CMK (cell line): Measurements from ENCODE around the gene RGN.
"Not testable (repeated sequence)": the region's sequence is repeated elsewhere in the genome, so short reads cannot be mapped to it uniquely, and the experiment has no call there.

Source experiments
- DNase-seq: peaks from one replicate; pipeline ENCODE4 v3.0.0-alpha.2; 2010; ENCODE audit warnings: low read depth

RGN gene

GRCh38 chrX:47116551-47117110, 38.4 kb downstream of the RGN start:
- DNase-seq: not testable (repeated sequence)

GRCh38 chrX:47124466-47124865, 46.2 kb downstream of the RGN start:
- not testable (repeated sequence) for DNase-seq

- DNase-seq: peak; percentile 93
Observed at GRCh38 chrX:47129157-47129898, 51.1 kb downstream of the RGN start.

DNA sequence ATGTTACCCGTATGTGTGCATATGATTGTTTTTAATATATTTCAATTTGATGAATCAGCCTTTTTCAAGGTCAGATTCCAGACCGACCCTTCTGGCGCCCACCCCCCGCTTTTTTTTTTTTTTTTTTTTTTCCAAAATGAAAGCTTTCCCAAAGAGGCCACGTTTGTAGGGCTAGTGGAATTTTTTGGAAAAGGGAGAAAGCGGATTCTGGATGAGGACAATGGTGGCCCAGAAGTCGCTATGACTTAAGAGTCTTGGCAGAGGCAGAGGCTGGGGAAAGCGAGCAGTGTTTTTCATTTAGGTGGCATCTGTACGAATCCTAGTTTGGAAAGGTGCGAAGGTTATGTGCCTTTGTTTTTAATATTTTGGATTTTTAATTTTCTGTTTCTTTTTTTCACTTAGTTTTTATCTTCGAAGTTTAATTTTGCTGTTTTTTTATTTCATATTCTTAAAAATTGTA, 51.7 kb downstream of the RGN start:
- no peak for DNase-seq

DNA sequence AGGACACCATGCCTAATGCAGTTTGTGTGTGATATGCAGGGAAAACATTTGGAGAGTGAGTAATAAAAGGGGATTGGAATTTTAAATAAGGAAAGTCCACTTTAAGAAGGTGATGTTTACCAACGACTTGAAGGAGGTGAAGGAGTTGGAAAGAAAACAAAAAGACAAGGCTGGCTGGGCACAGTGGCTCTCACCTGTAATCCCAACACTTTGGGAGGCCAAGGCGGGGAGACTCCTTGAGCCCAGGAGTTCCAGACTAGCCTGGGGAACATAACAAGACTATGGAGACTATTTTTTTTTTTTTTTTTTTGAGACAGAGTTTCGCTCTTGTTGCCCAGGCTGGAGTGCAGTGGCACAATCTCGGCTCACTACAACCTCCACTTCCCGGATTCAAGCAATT, 55.2 kb downstream of the RGN start:
- no peak for DNase-seq

- not testable (repeated sequence) for DNase-seq
Observed at GRCh38 chrX:47135650-47136049, 57.4 kb downstream of the RGN start.

- DNase-seq: no peak
Observed at GRCh38 chrX:47138171-47138570, 59.9 kb downstream of the RGN start.
